Liver (tissue), 9 donors: ENCODE measurements around the gene PSD4. TPM values are rescaled to one million over a fixed set of nuclear protein-coding genes. Genes with fewer than 3 reads are reported as not detected.

ENCODE experiments used
- DNase-seq: peaks from one replicate; pipeline ENCODE4 v3.0.0-alpha.2; 2017; ENCODE audit warnings: low spot score
- H3K27ac ChIP-seq, 2 donors: one replicate each; pipeline ENCODE4 v1.7.0; 2013; ENCODE audit warnings: inconsistent platforms in 2 of 2, low read length in 2 of 2, control low read depth in 1 of 2, low read depth in 1 of 2, mild to moderate bottlenecking in 1 of 2
- H3K27me3 ChIP-seq, 4 donors: one replicate each; pipeline versions ENCODE4 v1.6.1 to v1.7.0; 2013; ENCODE audit warnings: low read length in 3 of 4, inconsistent platforms in 1 of 4, mild to moderate bottlenecking in 1 of 4, moderate library complexity in 1 of 4; ENCODE audit not compliant: control insufficient read depth in 4 of 4, insufficient read depth in 4 of 4
- H3K36me3 ChIP-seq, 4 donors: one replicate each; pipeline versions ENCODE4 v1.6.1 to v1.7.0; 2013; ENCODE audit warnings: low read length in 3 of 4, mild to moderate bottlenecking in 3 of 4, low read depth in 1 of 4, moderate library complexity in 1 of 4; ENCODE audit not compliant: control insufficient read depth in 4 of 4, insufficient read depth in 3 of 4
- H3K4me1 ChIP-seq, 4 donors: one replicate each; pipeline versions ENCODE4 v1.6.1 to v1.7.0; 2013; ENCODE audit warnings: low read length in 3 of 4, mild to moderate bottlenecking in 3 of 4, moderate library complexity in 1 of 4; ENCODE audit not compliant: control insufficient read depth in 4 of 4, insufficient read depth in 4 of 4
- H3K4me3 ChIP-seq, 3 donors: one replicate each; pipeline versions ENCODE4 v1.6.1 to v1.7.0; 2013; ENCODE audit warnings: low read length in 3 of 3, control low read depth in 1 of 3, low read depth in 1 of 3, mild to moderate bottlenecking in 1 of 3
- H3K9ac ChIP-seq, 2 donors: one replicate each; pipeline ENCODE4 v1.7.0; 2013; ENCODE audit warnings: low read length in 2 of 2, mild to moderate bottlenecking in 2 of 2, moderate library complexity in 2 of 2, control low read depth in 1 of 2, low read depth in 1 of 2
- H3K9me3 ChIP-seq, 4 donors: one replicate each; pipeline versions ENCODE4 v1.6.1 to v1.7.0; 2013; ENCODE audit warnings: low read length in 3 of 4; ENCODE audit not compliant: control insufficient read depth in 4 of 4
- ATF3 ChIP-seq: IDR thresholded peaks from 2 replicates; pipeline ENCODE4 v1.6.1; 2016; ENCODE audit warnings: antibody characterized with exemption
- CTCF ChIP-seq: fragments of 150-350 bp; IDR thresholded peaks from 2 replicates; pipeline ENCODE4 v1.5.1; 2017; ENCODE audit warnings: improper control_type of control experiment, low read depth, low read length; ENCODE audit not compliant: missing input control
- EGR1 ChIP-seq, 2 donors: IDR thresholded peaks; 2 replicates each; pipeline ENCODE4 v1.6.1; 2016 to 2018; ENCODE audit warnings: antibody characterized with exemption in 2 of 2, low read depth in 2 of 2
- FOXA1 ChIP-seq: IDR thresholded peaks from 2 replicates; pipeline ENCODE4 v1.6.1; 2016; ENCODE audit warnings: antibody characterized with exemption
- FOXA2 ChIP-seq: IDR thresholded peaks from 2 replicates; pipeline ENCODE4 v1.6.1; 2016; ENCODE audit warnings: antibody characterized with exemption
- GABPA ChIP-seq, 2 donors: IDR thresholded peaks in 1 of 2; conservative IDR thresholded peaks in 1 of 2; 2 replicates each; pipeline ENCODE4 v1.6.1; 2016; ENCODE audit warnings: antibody characterized with exemption in 2 of 2, mild to moderate bottlenecking in 1 of 2, moderate library complexity in 1 of 2
- HNF4A ChIP-seq, 2 donors: conservative IDR thresholded peaks; 2 replicates each; pipeline ENCODE4 v1.6.1; 2016; ENCODE audit warnings: antibody characterized with exemption in 2 of 2, mild to moderate bottlenecking in 2 of 2
- HNF4G ChIP-seq: IDR thresholded peaks from 2 replicates; pipeline ENCODE4 v1.6.1; 2016; ENCODE audit warnings: antibody characterized with exemption
- JUND ChIP-seq, 2 donors: IDR thresholded peaks; 2 replicates each; pipeline ENCODE4 v1.6.1; 2016; ENCODE audit warnings: antibody characterized with exemption in 2 of 2
- MAX ChIP-seq: IDR thresholded peaks from 2 replicates; pipeline ENCODE4 v1.6.1; 2016; ENCODE audit warnings: antibody characterized with exemption
- NR2F2 ChIP-seq: IDR thresholded peaks from 2 replicates; pipeline ENCODE4 v1.6.1; 2016; ENCODE audit warnings: antibody characterized with exemption
- RAD21 ChIP-seq, 2 donors: IDR thresholded peaks; 2 replicates each; pipeline ENCODE4 v1.6.1; 2016; ENCODE audit warnings: antibody characterized with exemption in 2 of 2, mild to moderate bottlenecking in 2 of 2
- REST ChIP-seq: IDR thresholded peaks from 2 replicates; pipeline ENCODE4 v1.6.1; 2016; ENCODE audit warnings: antibody characterized with exemption, mild to moderate bottlenecking
- RXRA ChIP-seq, 2 donors: IDR thresholded peaks; 2 replicates each; pipeline ENCODE4 v1.6.1; 2017 to 2018; ENCODE audit warnings: antibody characterized with exemption in 2 of 2, mild to moderate bottlenecking in 1 of 2
- SP1 ChIP-seq: IDR thresholded peaks from 2 replicates; pipeline ENCODE4 v1.6.1; 2018; ENCODE audit warnings: antibody characterized with exemption, mild to moderate bottlenecking
- TAF1 ChIP-seq: conservative IDR thresholded peaks from 2 replicates; pipeline ENCODE4 v1.6.1; 2016; ENCODE audit warnings: antibody characterized with exemption, mild to moderate bottlenecking
- YY1 ChIP-seq: IDR thresholded peaks from 2 replicates; pipeline ENCODE4 v1.6.1; 2016; ENCODE audit warnings: antibody characterized with exemption, mild to moderate bottlenecking
- ZBTB33 ChIP-seq: IDR thresholded peaks from 2 replicates; pipeline ENCODE4 v1.6.1; 2016; ENCODE audit warnings: antibody characterized with exemption
- WGBS: extraction: QIAGEN DNeasy Blood & Tissue Kit; methylation state at CpG from one replicate; pipeline ENCODE4 v1.1.7; 2013; 5-methylcytosine and 5-hydroxymethylcytosine counted together
- polyA plus RNA-seq, 2 donors: library from polyadenylated mRNA; stranded (reverse) in 1 of 2; unstranded in 1 of 2; fragments of 200-250 nt in 1 of 2; fragments of >200 nt in 1 of 2; fragmentation: Nextera tagmentation in 1 of 2; extraction: Ambion mirVana in 1 of 2; gene quantifications; one replicate each; pipeline versions ENCODE4 v1.2.1 to v1.2.3, GENCODE V29; 2013 to 2015
- total RNA-seq, 2 donors: library from RNA; depleted of rRNA; stranded (reverse); fragments of >200 nt; gene quantifications; one replicate each; pipeline ENCODE4 v1.2.3, GENCODE V29; 2014
- donor health status: healthy.
- donor health status: healthy.
- donor health status: healthy.
- donor health status: healthy.
- donor health status: healthy.

PSD4 gene
- total and polyA plus RNA-seq, 4 donors: 16.4 to 83.2 (median 34.4) TPM

- TF ChIP-seq JUND (IDR thresholded peaks at IDR 0.05) (peak; percentile 52 to 66), RAD21 (IDR thresholded peaks at IDR 0.05) (peak in 1 of 2 donors; percentile 42), ATF3 (peak; percentile 41), EGR1 (IDR thresholded peaks at IDR 0.05; ENCODE audit: low read depth in 2 of 2) (peak; percentile 79 to 98), HNF4A (conservative IDR thresholded peaks at IDR 0.05) (peak; percentile 82 to 94), MAX (peak; percentile 84), REST (peak; percentile 66), ZBTB33 (peak; percentile 75), TAF1 (no peak), CTCF (no peak), FOXA2 (peak; percentile 73), GABPA (IDR thresholded peaks at IDR 0.05 in 1 of 2, conservative IDR thresholded peaks at IDR 0.05 in 1 of 2) (peak in 1 of 2 donors; percentile 57), RXRA (IDR thresholded peaks at IDR 0.05) (peak; percentile 70 to 94), YY1 (peak; percentile 87), SP1 (peak; percentile 97), FOXA1 (no peak), HNF4G (peak; percentile 67), NR2F2 (peak; percentile 69)
- H3K4me1 ChIP-seq: peaks cover 17 to 29% (median 25%) of the 10 kb centered on the region in 4 donors
- peak overlapping the region in 1 of 2 donors; percentile 73 for H3K9ac ChIP-seq
- WGBS: 28% methylated on average over 8 of the region's 8 CpGs
- peak overlapping the region; percentile 83 to 88 for H3K27ac ChIP-seq
- no peaks in the 10 kb centered on the region for H3K27me3 ChIP-seq
- peak; percentile 50 for DNase-seq
- H3K36me3 ChIP-seq: no peaks in the 10 kb centered on the region
- no peaks in the 10 kb centered on the region for H3K9me3 ChIP-seq
- no peak overlapping the region for H3K4me3 ChIP-seq
Observed at GRCh38 chr2:113218283-113219091, 44.7 kb downstream of the PSD4 start.
